SK-N-SH (cell line): Measurements from ENCODE around the gene FANCI. TPM values are rescaled to one million over a fixed set of nuclear protein-coding genes. Genes with fewer than 3 reads are reported as not detected.

Source experiments
- CTCF ChIA-PET: fragments of 300-600, 350-600 bp; formaldehyde crosslinking; extraction: SDS; loops from one replicate; lab custom pipeline; 2021; lab: Yijun Ruan, JAX
- POLR2A ChIA-PET: fragments of 350-600 bp; sonication (Branson Sonifier 250); formaldehyde crosslinking; extraction: SDS; loops from one replicate; lab custom pipeline; 2020; ENCODE audit warnings: antibody characterized with exemption, inconsistent platforms; lab: Yijun Ruan, JAX
- DNase-seq: peaks from one replicate; pipeline ENCODE4 v3.0.0; 2012
- H2AFZ ChIP-seq: fragments of 200-600 bp; sonication (generic); 2 replicates; pipeline ENCODE4 v1.8.1; 2016; ENCODE audit warnings: antibody characterized with exemption, mild to moderate bottlenecking, low read depth
- H3F3A ChIP-seq: fragments of 200-600 bp; sonication (generic); replicated peaks from 2 replicates; pipeline ENCODE3; 2016; ENCODE audit warnings: antibody characterized with exemption, mild to moderate bottlenecking; ENCODE audit not compliant: insufficient read depth
- H3K27ac ChIP-seq, 2 experiments: fragments of 200-500 bp in 1 of 2; fragments of 200-600 bp in 1 of 2; sonication (Bioruptor generic) in 1 of 2; sonication (generic), shearing (Covaris generic) in 1 of 2; 2 replicates each; pipeline versions ENCODE4 v1.5.1 to v1.6.1; 2014 to 2016; ENCODE audit warnings: low read depth in 2 of 2, inconsistent platforms in 1 of 2, low read length in 1 of 2, mild to moderate bottlenecking in 1 of 2, mixed read lengths in 1 of 2
- H3K27me3 ChIP-seq: fragments of 200-600 bp; sonication (generic), shearing (Covaris generic); 2 replicates; pipeline ENCODE4 v1.6.1; 2016; ENCODE audit warnings: mixed run types; ENCODE audit not compliant: insufficient read depth
- H3K36me3 ChIP-seq, 2 experiments: fragments of 200-500 bp in 1 of 2; fragments of 200-600 bp in 1 of 2; sonication (Bioruptor generic) in 1 of 2; sonication (generic) in 1 of 2; replicated peaks in 1 of 2; 2 replicates each; pipeline versions ENCODE3 to v1.5.1; 2014 to 2016; ENCODE audit warnings: low read length in 1 of 2, mild to moderate bottlenecking in 1 of 2; ENCODE audit not compliant: insufficient read depth in 2 of 2, control insufficient read depth in 1 of 2
- H3K4me1 ChIP-seq, 2 experiments: fragments of 200-500 bp in 1 of 2; fragments of 200-600 bp in 1 of 2; sonication (Bioruptor generic) in 1 of 2; sonication (generic), shearing (Covaris generic) in 1 of 2; 2 replicates each; pipeline versions ENCODE4 v1.5.1 to v1.6.1; 2014 to 2016; ENCODE audit warnings: low read depth in 1 of 2, low read length in 1 of 2, mixed run types in 1 of 2; ENCODE audit not compliant: insufficient read depth in 2 of 2, control insufficient read depth in 1 of 2
- H3K4me2 ChIP-seq: fragments of 200-600 bp; sonication (generic), shearing (Covaris generic); 2 replicates; pipeline ENCODE4 v1.6.1; 2017; ENCODE audit warnings: mixed run types
- H3K4me3 ChIP-seq, 2 experiments: fragments of 200-500 bp in 1 of 2; fragments of 200-600 bp in 1 of 2; sonication (Bioruptor generic) in 1 of 2; sonication (generic), shearing (Covaris generic) in 1 of 2; 2 replicates each; pipeline versions ENCODE4 v1.5.1 to v1.8.1; 2014 to 2016; ENCODE audit warnings: low read depth in 2 of 2, inconsistent platforms in 1 of 2, low read length in 1 of 2, mild to moderate bottlenecking in 1 of 2, mixed read lengths in 1 of 2, moderate library complexity in 1 of 2
- H3K79me2 ChIP-seq: fragments of 200-600 bp; sonication (generic); 2 replicates; pipeline ENCODE4 v1.8.1; 2017; ENCODE audit warnings: mild to moderate bottlenecking; ENCODE audit not compliant: insufficient read depth
- H3K9ac ChIP-seq: fragments of 200-600 bp; sonication (generic); 2 replicates; pipeline ENCODE4 v1.6.1; 2017; ENCODE audit warnings: mixed run types
- H3K9me2 ChIP-seq: fragments of 200-600 bp; sonication (generic); 2 replicates; pipeline ENCODE4 v1.6.1; 2017; ENCODE audit warnings: mixed run types
- H3K9me3 ChIP-seq: fragments of 200-600 bp; sonication (generic); 2 replicates; pipeline ENCODE4 v1.6.1; 2017; ENCODE audit warnings: mixed run types, mild to moderate bottlenecking, moderate library complexity
- H4K20me1 ChIP-seq: fragments of 200-600 bp; sonication (generic); 2 replicates; pipeline ENCODE4 v1.6.1; 2017; ENCODE audit warnings: mild to moderate bottlenecking, mixed run types; ENCODE audit not compliant: insufficient read depth
- CTCF ChIP-seq: fragments of 200-600 bp; sonication (generic); IDR thresholded peaks from 2 replicates; pipeline ENCODE4 v1.6.1; 2017; ENCODE audit warnings: antibody characterized with exemption, mild to moderate bottlenecking, moderate library complexity
- ELF1 ChIP-seq: IDR thresholded peaks from 2 replicates; pipeline ENCODE4 v1.4.0; 2012
- EZH2phosphoT487 ChIP-seq: fragments of 200-600 bp; sonication (generic); IDR thresholded peaks from 2 replicates; pipeline ENCODE4 v1.6.1; 2017; ENCODE audit warnings: low read depth, mixed run types, mild to moderate bottlenecking, antibody characterized with exemption, moderate library complexity, borderline replicate concordance
- FOSL2 ChIP-seq: IDR thresholded peaks from 2 replicates; pipeline ENCODE4 v1.4.0; 2012; ENCODE audit warnings: low read depth, mild to moderate bottlenecking, moderate library complexity, borderline replicate concordance
- GATA2 ChIP-seq: sonication (generic); formaldehyde crosslinking; IDR thresholded peaks from 2 replicates; pipeline ENCODE4 v1.5.0; 2020; ENCODE audit warnings: mild to moderate bottlenecking, missing genetic modification reagents
- IRF3 ChIP-seq: fragments of 150-350 bp; IDR thresholded peaks from 2 replicates; pipeline ENCODE4 v1.6.1; 2016; ENCODE audit warnings: mild to moderate bottlenecking, low read depth, low read length
- MEF2A ChIP-seq: IDR thresholded peaks from 2 replicates; pipeline ENCODE4 v1.4.0; 2012; ENCODE audit warnings: low read depth, borderline replicate concordance
- MXI1 ChIP-seq: IDR thresholded peaks from 2 replicates; pipeline ENCODE4 v1.6.1; 2012; ENCODE audit warnings: mild to moderate bottlenecking, low read depth, low read length, improper control_type of control experiment
- POLR2AphosphoS5 ChIP-seq: IDR thresholded peaks from 2 replicates; pipeline ENCODE4 v1.6.1; 2012; ENCODE audit warnings: low read depth, low read length
- RAD21 ChIP-seq: IDR thresholded peaks from 2 replicates; pipeline ENCODE4 v1.6.1; 2012; ENCODE audit warnings: mild to moderate bottlenecking, low read length
- RCOR1 ChIP-seq: fragments of 150-350 bp; IDR thresholded peaks from 2 replicates; pipeline ENCODE4 v1.6.1; 2017; ENCODE audit warnings: antibody characterized with exemption, low read length
- REST ChIP-seq: IDR thresholded peaks from 2 replicates; pipeline ENCODE4 v1.6.1; 2012; ENCODE audit warnings: mild to moderate bottlenecking, low read depth, low read length, moderate library complexity
- RFX5 ChIP-seq: IDR thresholded peaks from 2 replicates; pipeline ENCODE4 v1.6.1; 2012; ENCODE audit warnings: mild to moderate bottlenecking, improper control_type of control experiment, low read length
- SMC3 ChIP-seq: IDR thresholded peaks from 2 replicates; pipeline ENCODE4 v1.6.1; 2012; ENCODE audit warnings: low read depth, low read length, improper control_type of control experiment
- TEAD4 ChIP-seq: IDR thresholded peaks from 2 replicates; pipeline ENCODE4 v1.4.0; 2012; ENCODE audit warnings: mild to moderate bottlenecking, borderline replicate concordance; ENCODE audit not compliant: insufficient read depth
- USF1 ChIP-seq: IDR thresholded peaks from 2 replicates; pipeline ENCODE4 v1.4.0; 2012; ENCODE audit warnings: low read depth, borderline replicate concordance
- USF2 ChIP-seq: fragments of 150-350 bp; IDR thresholded peaks from 2 replicates; pipeline ENCODE4 v1.6.1; 2017; ENCODE audit warnings: antibody characterized with exemption, low read length, low read depth, borderline replicate concordance
- YY1 ChIP-seq: IDR thresholded peaks from 2 replicates; pipeline ENCODE4 v1.4.0; 2012; ENCODE audit warnings: low read depth, mild to moderate bottlenecking
- ZBTB33 ChIP-seq: IDR thresholded peaks from 2 replicates; pipeline ENCODE4 v1.4.0; 2012; ENCODE audit warnings: low read depth, borderline replicate concordance
- WGBS: methylation state at CpG from one replicate; pipeline ENCODE4 v1.1.6; 2017; ENCODE audit warnings: low lambda C conversion rate; 5-methylcytosine and 5-hydroxymethylcytosine counted together
- polyA plus RNA-seq, 3 experiments: library from polyadenylated mRNA; depleted of rRNA; stranded (reverse); fragments of >200 nt; gene quantifications; 2 replicates each; pipeline ENCODE4 v1.2.3, GENCODE V29; 2012
- TF ChIP-seq, protein P1 (sequence below): IDR thresholded peaks from 2 replicates; pipeline ENCODE4 v1.4.0; 2012; ENCODE audit warnings: low read depth

FANCI gene
- polyA plus RNA-seq, 1 of the 3 experiments (the other 2 are of a cell fraction): 13.2 TPM

GRCh38 chr15:89323825-89324224 lies 80.0 kb downstream of the FANCI start:
- peaks cover 6% of the 10 kb centered on the region for H3K79me2 ChIP-seq
- POLR2A ChIA-PET: no interaction called here

More at GRCh38 chr15:89323825-89324224, 80.0 kb downstream of the FANCI start:
- Histone ChIP-seq H3K27me3 (no peaks in the 10 kb centered on the region), H3K36me3 (peaks cover 56 to 98% of the 10 kb centered on the region in 2 experiments), H3F3A (peaks cover 3% of the 10 kb centered on the region), H3K4me3 (no peak overlapping the region), H2AFZ (no peak overlapping the region), H3K9me2 (no peaks in the 10 kb centered on the region), H3K9me3 (no peaks in the 10 kb centered on the region), H3K27ac (no peak overlapping the region), H4K20me1 (peaks cover 7% of the 10 kb centered on the region), H3K9ac (no peak overlapping the region), H3K4me1 (peaks cover 0 to 3% of the 10 kb centered on the region in 2 experiments; a peak in 1 of 4 replicates), H3K4me2 (no peak overlapping the region)
- WGBS: 100% methylated on average over 2 of the region's 6 CpGs
- CTCF ChIA-PET: interaction anchor here (1.3 to 8.1 kb wide), 2 partner anchors 9 to 35 kb away, joined by 11 to 30 read pairs; no protein-coding TSS in a partner anchor
- TF ChIP-seq RAD21 (no peak), ZBTB33 (no peak), GATA2 (CRISPR knock-in tag) (no peak), EZH2phosphoT487 (no peak), POLR2AphosphoS5 (no peak), USF2 (no peak), MEF2A (no peak), TEAD4 (no peak), USF1 (no peak), FOSL2 (no peak), RCOR1 (no peak), YY1 (no peak), ELF1 (no peak), SMC3 (no peak), REST (no peak), CTCF (no peak), IRF3 (no peak), MXI1 (no peak), RFX5 (no peak)
- TF ChIP-seq, protein P1, sequence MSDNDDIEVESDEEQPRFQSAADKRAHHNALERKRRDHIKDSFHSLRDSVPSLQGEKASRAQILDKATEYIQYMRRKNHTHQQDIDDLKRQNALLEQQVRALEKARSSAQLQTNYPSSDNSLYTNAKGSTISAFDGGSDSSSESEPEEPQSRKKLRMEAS: no peak
- no peak for DNase-seq
